ENCODE results near the gene HIPK3. TPM values are rescaled to one million over a fixed set of nuclear protein-coding genes. Genes with fewer than 3 reads are reported as not detected.

HIPK3 gene
- total and polyA plus RNA-seq, 10 of the 15 experiments (the other 5 are each of a cell fraction or from before 2014, with no cell fraction given), result 3.4 to 26.5 (median 13.6) TPM

- DNase-seq (ENCODE audit: low read depth, low spot score) (no peak), FAIRE-seq (no peak), ATAC-seq (no peak)
- 76% methylated on average over 8 of the region's 8 CpGs for WGBS (ENCODE audit: insufficient coverage, insufficient replicate concordance, low lambda C conversion rate, missing lambda C conversion rate)
- peaks cover 5% of the 10 kb centered on the region; the same call in 1 of the 2 replicates for H3K4me1 ChIP-seq (ENCODE audit: control insufficient read depth, insufficient read depth, low read length)
- no peak overlapping the region for H3K9ac ChIP-seq (ENCODE audit: control insufficient read depth, insufficient read depth, low read length)
- no peaks in the 10 kb centered on the region for H3K36me3 ChIP-seq (ENCODE audit: control insufficient read depth in 2 of 2, insufficient read depth in 2 of 2, low read length in 1 of 2)
- no peaks in the 10 kb centered on the region for H4K20me1 ChIP-seq (ENCODE audit: control insufficient read depth, insufficient read depth)
- in situ Hi-C loops (cut with MboI), result no loop called here
- ChIA-PET POLR2A (interaction anchor here (0.5 to 1.1 kb wide), 2 partner anchors 15 to 801 kb away, joined by 4 to 5 read pairs; no protein-coding TSS in a partner anchor), RAD21 (ENCODE audit: unreplicated experiment) (no interaction called here), SMC1A (ENCODE audit: uncharacterized antibody, unreplicated experiment) (interaction anchor here (1.4 kb wide), 1 partner anchor 8 kb away, joined by 8 read pairs; no protein-coding TSS in a partner anchor), CTCF (interaction anchor here (1.1 to 1.6 kb wide), 3 partner anchors 55 to 156 kb away, joined by 3 read pairs; no protein-coding TSS in a partner anchor)
- intact Hi-C loops (cut with micrococcal nuclease; ENCODE audit: unreplicated experiment), result no loop called here
- no peaks in the 10 kb centered on the region for H3K27me3 ChIP-seq (replicated peaks in 1 of 2; ENCODE audit: control insufficient read depth in 2 of 2, insufficient read depth in 2 of 2, low read length in 1 of 2)
- H3K9me3 ChIP-seq (replicated peaks; ENCODE audit: control insufficient read depth, insufficient read depth, low read length), result no peaks in the 10 kb centered on the region; the same call in 2 of the 3 replicates
- no peak overlapping the region for H3K4me2 ChIP-seq (ENCODE audit: control insufficient read depth, insufficient read depth)
- H3K27ac ChIP-seq (ENCODE audit: control insufficient read depth, insufficient read depth), result no peak overlapping the region
- H3K4me3 ChIP-seq, result no peak overlapping the region
- peaks cover 78% of the 10 kb centered on the region for H3K79me2 ChIP-seq (ENCODE audit: control insufficient read depth, insufficient read depth, low read length)
- H2AFZ ChIP-seq (ENCODE audit: control insufficient read depth, low read depth, low read length), result no peak overlapping the region
- no TSS peak for BruUV-seq (replicated peaks)
- TF ChIP-seq EP300 (IDR thresholded peaks at IDR 0.05; ENCODE audit: borderline replicate concordance in 1 of 2, control insufficient read depth in 1 of 2, low read depth in 2 of 2, low read length in 2 of 2), result no peak
- TF ChIP-seq STAT1 (conservative IDR thresholded peaks at IDR 0.05), result no peak
- TF ChIP-seq RUNX3 (IDR thresholded peaks at IDR 0.05; ENCODE audit: low read length), result no peak
- TF ChIP-seq LARP7 (IDR thresholded peaks at IDR 0.05), result no peak
- TF ChIP-seq NFYB (IDR thresholded peaks at IDR 0.05; ENCODE audit: insufficient read depth, low read depth, low read length), result no peak
- TF ChIP-seq BCL11A (IDR thresholded peaks at IDR 0.05; ENCODE audit: low read depth, low read length), result no peak
- no peak for TF ChIP-seq ZNF24 (IDR thresholded peaks at IDR 0.05)
- TF ChIP-seq, protein P1, sequence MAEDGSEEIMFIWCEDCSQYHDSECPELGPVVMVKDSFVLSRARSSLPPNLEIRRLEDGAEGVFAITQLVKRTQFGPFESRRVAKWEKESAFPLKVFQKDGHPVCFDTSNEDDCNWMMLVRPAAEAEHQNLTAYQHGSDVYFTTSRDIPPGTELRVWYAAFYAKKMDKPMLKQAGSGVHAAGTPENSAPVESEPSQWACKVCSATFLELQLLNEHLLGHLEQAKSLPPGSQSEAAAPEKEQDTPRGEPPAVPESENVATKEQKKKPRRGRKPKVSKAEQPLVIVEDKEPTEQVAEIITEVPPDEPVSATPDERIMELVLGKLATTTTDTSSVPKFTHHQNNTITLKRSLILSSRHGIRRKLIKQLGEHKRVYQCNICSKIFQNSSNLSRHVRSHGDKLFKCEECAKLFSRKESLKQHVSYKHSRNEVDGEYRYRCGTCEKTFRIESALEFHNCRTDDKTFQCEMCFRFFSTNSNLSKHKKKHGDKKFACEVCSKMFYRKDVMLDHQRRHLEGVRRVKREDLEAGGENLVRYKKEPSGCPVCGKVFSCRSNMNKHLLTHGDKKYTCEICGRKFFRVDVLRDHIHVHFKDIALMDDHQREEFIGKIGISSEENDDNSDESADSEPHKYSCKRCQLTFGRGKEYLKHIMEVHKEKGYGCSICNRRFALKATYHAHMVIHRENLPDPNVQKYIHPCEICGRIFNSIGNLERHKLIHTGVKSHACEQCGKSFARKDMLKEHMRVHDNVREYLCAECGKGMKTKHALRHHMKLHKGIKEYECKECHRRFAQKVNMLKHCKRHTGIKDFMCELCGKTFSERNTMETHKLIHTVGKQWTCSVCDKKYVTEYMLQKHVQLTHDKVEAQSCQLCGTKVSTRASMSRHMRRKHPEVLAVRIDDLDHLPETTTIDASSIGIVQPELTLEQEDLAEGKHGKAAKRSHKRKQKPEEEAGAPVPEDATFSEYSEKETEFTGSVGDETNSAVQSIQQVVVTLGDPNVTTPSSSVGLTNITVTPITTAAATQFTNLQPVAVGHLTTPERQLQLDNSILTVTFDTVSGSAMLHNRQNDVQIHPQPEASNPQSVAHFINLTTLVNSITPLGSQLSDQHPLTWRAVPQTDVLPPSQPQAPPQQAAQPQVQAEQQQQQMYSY (CRISPR knock-in tag; IDR thresholded peaks at IDR 0.05), result no peak
- no peak for TF ChIP-seq RAD51 (IDR thresholded peaks at IDR 0.05)
- TF ChIP-seq TAF1 (IDR thresholded peaks at IDR 0.05; ENCODE audit: borderline replicate concordance, low read depth, low read length), result no peak
- TF ChIP-seq KLF5 (IDR thresholded peaks at IDR 0.05; ENCODE audit: partially characterized antibody), result no peak
- TF ChIP-seq MXI1 (IDR thresholded peaks at IDR 0.05; ENCODE audit: low read depth, low read length), result no peak
- TF ChIP-seq ZNF687 (IDR thresholded peaks at IDR 0.05), result no peak
- no peak for TF ChIP-seq CEBPB (IDR thresholded peaks at IDR 0.05; ENCODE audit: borderline replicate concordance in 1 of 2, low read depth in 2 of 2, low read length in 2 of 2)
These were observed 9.4 kb downstream of the HIPK3 start for GRCh38 chr11:33266393-33267215.
